Measurements from ENCODE around the gene KRT4. TPM values are rescaled to one million over a fixed set of nuclear protein-coding genes. Genes with fewer than 3 reads are reported as not detected.

KRT4 gene
- total RNA-seq, 2 donors from 2014 or later: not detected

GRCh38 chr12:52847335-52848102, 33.6 kb upstream of the KRT4 start:
- TF ChIP-seq CTCF (IDR thresholded peaks at IDR 0.05): no peak
- Histone ChIP-seq H3K4me3 (no peak overlapping the region), H3K9me3 (no peaks in the 10 kb centered on the region), H3K27me3 (replicated peaks; ENCODE audit: insufficient read depth) (no peaks in the 10 kb centered on the region), H3K27ac (no peak overlapping the region), H3K4me1 (ENCODE audit: control insufficient read depth in 1 of 2, low read depth in 2 of 2) (no peaks in the 10 kb centered on the region), H3K36me3 (no peaks in the 10 kb centered on the region)
- DNase-seq (ENCODE audit: low spot score) (no peak), ATAC-seq (ENCODE audit: insufficient number of reproducible peaks, low FRiP score, low read depth) (no peak)

GRCh38 chr12:52846356-52846970, 32.5 kb upstream of the KRT4 start:
- no peaks in the 10 kb centered on the region for H3K4me1 ChIP-seq (ENCODE audit: control insufficient read depth in 1 of 2, low read depth in 2 of 2)

GRCh38 chr12:52845946-52846345, 32.0 kb upstream of the KRT4 start:
- Histone ChIP-seq H3K4me3 (no peak overlapping the region), H3K27ac (no peak overlapping the region), H3K36me3 (no peaks in the 10 kb centered on the region), H3K9me3 (no peaks in the 10 kb centered on the region), H3K4me1 (ENCODE audit: control insufficient read depth in 1 of 2, low read depth in 2 of 2) (no peaks in the 10 kb centered on the region), H3K27me3 (replicated peaks; ENCODE audit: insufficient read depth) (no peaks in the 10 kb centered on the region)
- DNase-seq (ENCODE audit: low spot score): no peak
- TF ChIP-seq CTCF (IDR thresholded peaks at IDR 0.05): no peak
- ATAC-seq (ENCODE audit: insufficient number of reproducible peaks, low FRiP score, low read depth): no peak

More at GRCh38 chr12:52846356-52846970, 32.5 kb upstream of the KRT4 start:
- no peaks in the 10 kb centered on the region for H3K27me3 ChIP-seq (replicated peaks; ENCODE audit: insufficient read depth)
- no peaks in the 10 kb centered on the region for H3K36me3 ChIP-seq
- no peak for TF ChIP-seq CTCF (IDR thresholded peaks at IDR 0.05)
- ATAC-seq (ENCODE audit: insufficient number of reproducible peaks, low FRiP score, low read depth) (no peak), DNase-seq (ENCODE audit: low spot score) (no peak)
- H3K4me3 ChIP-seq: no peak overlapping the region
- no peaks in the 10 kb centered on the region for H3K9me3 ChIP-seq
- no peak overlapping the region for H3K27ac ChIP-seq

GRCh38 chr12:52844386-52844785, 30.5 kb upstream of the KRT4 start:
- H3K9me3 ChIP-seq: no peaks in the 10 kb centered on the region
- DNase-seq (ENCODE audit: low spot score) (no peak), ATAC-seq (ENCODE audit: insufficient number of reproducible peaks, low FRiP score, low read depth) (no peak)
- no peak overlapping the region for H3K4me3 ChIP-seq
- no peaks in the 10 kb centered on the region for H3K27me3 ChIP-seq (replicated peaks; ENCODE audit: insufficient read depth)
- H3K4me1 ChIP-seq (ENCODE audit: control insufficient read depth in 1 of 2, low read depth in 2 of 2): no peaks in the 10 kb centered on the region
- H3K36me3 ChIP-seq: no peaks in the 10 kb centered on the region
- no peak overlapping the region for H3K27ac ChIP-seq
- no peak for TF ChIP-seq CTCF (IDR thresholded peaks at IDR 0.05)

- H3K9me3 ChIP-seq: no peaks in the 10 kb centered on the region
- H3K27ac ChIP-seq: no peak overlapping the region
- H3K4me3 ChIP-seq: no peak overlapping the region
- no peaks in the 10 kb centered on the region for H3K4me1 ChIP-seq (ENCODE audit: control insufficient read depth in 1 of 2, low read depth in 2 of 2)
- no peak for DNase-seq (ENCODE audit: low spot score)
- H3K36me3 ChIP-seq: no peaks in the 10 kb centered on the region
- TF ChIP-seq CTCF (IDR thresholded peaks at IDR 0.05): no peak
- no peak for ATAC-seq (ENCODE audit: insufficient number of reproducible peaks, low FRiP score, low read depth)
- no peaks in the 10 kb centered on the region for H3K27me3 ChIP-seq (replicated peaks; ENCODE audit: insufficient read depth)
Observed at GRCh38 chr12:52839436-52840105, 25.7 kb upstream of the KRT4 start.

Data from thoracic aorta (tissue), 2 donors.